ENCODE measurements around the gene RAMP2.

GRCh38 chr17:42767512-42767911 lies 6.5 kb downstream of the RAMP2 start:
- TF ChIP-seq CTCF (IDR thresholded peaks at IDR 0.05) (no peak), POLR2A (IDR thresholded peaks at IDR 0.05; ENCODE audit: low read depth) (no peak), POLR2AphosphoS5 (IDR thresholded peaks at IDR 0.05) (no peak)
